Thoracic aorta endothelial cell (primary cell): ENCODE results near the gene PGK2. TPM values are rescaled to one million over a fixed set of nuclear protein-coding genes. Genes with fewer than 3 reads are reported as not detected.

Experiments
- total RNA-seq: library from RNA; depleted of rRNA; stranded (reverse); fragments of >200 nt; gene quantifications from 2 replicates; pipeline ENCODE4 v1.2.3, GENCODE V29; 2012

Gene PGK2
- total RNA-seq, result not detected in 2 replicates

GRCh38 chr6:49787176-49787575 is at the start of gene PGK2:
PGK2 (minus strand) TSS chr6:49787285; CDS start chr6:49787187, 98 bp downstream.

GRCh38 chr6:49744259-49744658 is 42.8 kb downstream of the PGK2 start, which contains the start of gene CRISP3:
CRISP3 (minus strand) TSS chr6:49744388; CDS start chr6:49744367, 21 bp downstream.

Other genes with a start within 250 kb of the PGK2 start
- 7.8 and 8.3 TPM in 2 replicates for gene C6orf141, start 236.6 kb downstream of the PGK2 start, total RNA-seq
- gene RHAG, start 150.4 kb downstream of the PGK2 start, total RNA-seq, result not detected in 2 replicates
- gene CRISP2, start 73.7 kb downstream of the PGK2 start, total RNA-seq, result not detected in 2 replicates
- gene CRISP3, start 42.9 kb downstream of the PGK2 start, total RNA-seq, result not detected in 2 replicates
- not detected in 2 replicates for gene CRISP1, start 79.2 kb upstream of the PGK2 start, total RNA-seq
- not detected in 2 replicates for gene DEFB114, start 176.9 kb upstream of the PGK2 start, total RNA-seq
- not detected in 2 replicates for gene DEFB113, start 182.3 kb upstream of the PGK2 start, total RNA-seq
- not detected in 2 replicates for gene DEFB110, start 234.7 kb upstream of the PGK2 start, total RNA-seq